Suppressor macrophage treated with lipopolysaccharide for 1 hour (primary cell): ENCODE results near the gene SLC24A3.
"Not testable (repeated sequence)": the region's sequence is repeated elsewhere in the genome, so short reads cannot be mapped to it uniquely, and the experiment has no call there.

ENCODE experiments used
- DNase-seq, 3 donors: peaks; one replicate each; pipeline ENCODE4 v3.0.0-alpha.2; 2020 to 2022

SLC24A3 gene

GRCh38 chr20:19605786-19606485 is 393.5 kb downstream of the SLC24A3 start:
- no peak for DNase-seq

GRCh38 chr20:19609642-19610223 is 397.3 kb downstream of the SLC24A3 start:
- no peak for DNase-seq

GRCh38 chr20:19615629-19616028 is 403.2 kb downstream of the SLC24A3 start:
- DNase-seq: no peak

GRCh38 chr20:19616081-19616480 is 403.6 kb downstream of the SLC24A3 start:
- no peak for DNase-seq

- no peak for DNase-seq
Measured at GRCh38 chr20:19616620-19617019, 404.2 kb downstream of the SLC24A3 start.

GRCh38 chr20:19617256-19617655 is 404.8 kb downstream of the SLC24A3 start:
- no peak for DNase-seq

GRCh38 chr20:19618711-19619110 is 406.3 kb downstream of the SLC24A3 start:
- DNase-seq: no peak

GRCh38 chr20:19619904-19620430 is 407.5 kb downstream of the SLC24A3 start:
- DNase-seq: no peak

GRCh38 chr20:19620446-19620845 is 408.0 kb downstream of the SLC24A3 start:
- DNase-seq: peak in 1 of 3 donors; percentile 14

- DNase-seq: peak; percentile 70 to 90 (median 76)
Measured at GRCh38 chr20:19621072-19621471, 408.6 kb downstream of the SLC24A3 start.

GRCh38 chr20:19624221-19624965 is 412.0 kb downstream of the SLC24A3 start:
- peak; percentile 41 to 75 (median 60) for DNase-seq

GRCh38 chr20:19625426-19625825 is 413.0 kb downstream of the SLC24A3 start:
- no peak for DNase-seq

GRCh38 chr20:19626896-19627295 is 414.5 kb downstream of the SLC24A3 start:
- DNase-seq: no peak

GRCh38 chr20:19628570-19629134 is 416.2 kb downstream of the SLC24A3 start:
- DNase-seq: peak; percentile 72 to 81 (median 77)

GRCh38 chr20:19631410-19631809 is 419.0 kb downstream of the SLC24A3 start:
- no peak for DNase-seq

- DNase-seq: peak; percentile 14 to 44 (median 14)
Measured at GRCh38 chr20:19633985-19634384, 421.5 kb downstream of the SLC24A3 start.

- DNase-seq: not testable (repeated sequence)
Measured at GRCh38 chr20:19639471-19640045, 427.1 kb downstream of the SLC24A3 start.

GRCh38 chr20:19642860-19643259 is 430.4 kb downstream of the SLC24A3 start:
- no peak for DNase-seq

GRCh38 chr20:19644085-19644484 is 431.6 kb downstream of the SLC24A3 start:
- no peak for DNase-seq

GRCh38 chr20:19646963-19647362 is 434.5 kb downstream of the SLC24A3 start:
- no peak for DNase-seq

- no peak for DNase-seq
Measured at GRCh38 chr20:19648024-19648423, 435.6 kb downstream of the SLC24A3 start.

- no peak for DNase-seq
Measured at GRCh38 chr20:19649041-19649440, 436.6 kb downstream of the SLC24A3 start.

GRCh38 chr20:19652591-19653026 is 440.2 kb downstream of the SLC24A3 start:
- DNase-seq: no peak
